HepG2 (cell line): ENCODE measurements around the gene ZNF514. TPM values are rescaled to one million over a fixed set of nuclear protein-coding genes. Genes with fewer than 3 reads are reported as not detected.

Experiments
- DDIT3 ChIP-seq: sonication (generic); formaldehyde crosslinking; IDR thresholded peaks from 2 replicates; pipeline ENCODE4 v1.4.0; 2020; ENCODE audit warnings: mild to moderate bottlenecking, missing genetic modification reagents
- DR1 ChIP-seq: sonication (generic); formaldehyde crosslinking; IDR thresholded peaks from 2 replicates; pipeline ENCODE4 v1.8.0; 2021; ENCODE audit warnings: mild to moderate bottlenecking, missing genetic modification reagents, inconsistent platforms
- ESRRA ChIP-seq: sonication (generic); formaldehyde crosslinking; IDR thresholded peaks from 2 replicates; pipeline ENCODE4 v1.5.1; 2020; ENCODE audit warnings: mild to moderate bottlenecking, low read depth, missing genetic modification reagents
- GTF3A ChIP-seq: sonication (generic); formaldehyde crosslinking; conservative IDR thresholded peaks from 2 replicates; pipeline ENCODE4 v1.4.0; 2020; ENCODE audit warnings: mild to moderate bottlenecking, missing genetic modification reagents
- KLF11 ChIP-seq: IDR thresholded peaks from 2 replicates; pipeline ENCODE4 v1.6.1; 2016; ENCODE audit warnings: missing compliant biosample characterization
- KLF9 ChIP-seq: IDR thresholded peaks from 2 replicates; pipeline ENCODE4 v1.6.1; 2016; ENCODE audit warnings: low read depth
- MLLT10 ChIP-seq: sonication (generic); formaldehyde crosslinking; IDR thresholded peaks from 2 replicates; pipeline ENCODE4 v1.4.0; 2020; ENCODE audit warnings: missing genetic modification reagents
- MZF1 ChIP-seq: sonication (generic); formaldehyde crosslinking; IDR thresholded peaks from 2 replicates; pipeline ENCODE4 v1.8.1; 2023; ENCODE audit warnings: mild to moderate bottlenecking, missing genetic modification reagents, borderline replicate concordance
- NFKB2 ChIP-seq: sonication (generic); formaldehyde crosslinking; IDR thresholded peaks from 2 replicates; pipeline ENCODE4 v1.4.0; 2020; ENCODE audit warnings: missing genetic modification reagents, borderline replicate concordance
- POLR2A ChIP-seq, 2 experiments: IDR thresholded peaks; 2 replicates each; pipeline ENCODE4 v1.6.1; 2011; ENCODE audit warnings: low read depth in 2 of 2, low read length in 2 of 2, mild to moderate bottlenecking in 1 of 2, moderate library complexity in 1 of 2; ENCODE audit not compliant: insufficient read depth in 1 of 2
- SALL2 ChIP-seq: sonication (generic); formaldehyde crosslinking; IDR thresholded peaks from 2 replicates; pipeline ENCODE4 v1.8.1; 2023; ENCODE audit warnings: mild to moderate bottlenecking, missing genetic modification reagents, inconsistent platforms
- SNAPC4 ChIP-seq: sonication (generic); formaldehyde crosslinking; IDR thresholded peaks from 2 replicates; pipeline ENCODE4 v1.4.0; 2020; ENCODE audit warnings: mild to moderate bottlenecking, missing genetic modification reagents
- SOX5 ChIP-seq: IDR thresholded peaks from 2 replicates; pipeline ENCODE4 v1.6.1; 2016; ENCODE audit warnings: borderline replicate concordance
- SRF ChIP-seq: IDR thresholded peaks from 2 replicates; pipeline ENCODE4 v1.6.1; 2011; ENCODE audit warnings: mild to moderate bottlenecking, low read depth, low read length, moderate library complexity
- SRSF4 ChIP-seq: fragments of 200-400 bp; formaldehyde crosslinking; IDR thresholded peaks from one replicate; pipeline ENCODE4 v1.6.1; 2018; ENCODE audit warnings: mild to moderate bottlenecking, low read depth, low read length, moderate library complexity; ENCODE audit not compliant: poor library complexity, severe bottlenecking
- TARDBP ChIP-seq: sonication (generic); formaldehyde crosslinking; IDR thresholded peaks from 2 replicates; pipeline ENCODE4 v1.8.0; 2022; ENCODE audit warnings: mild to moderate bottlenecking, missing genetic modification reagents
- WIZ ChIP-seq: sonication (generic); formaldehyde crosslinking; IDR thresholded peaks from 2 replicates; pipeline ENCODE4 v1.5.1; 2020; ENCODE audit warnings: mild to moderate bottlenecking, missing genetic modification reagents
- YEATS4 ChIP-seq: sonication (generic); formaldehyde crosslinking; IDR thresholded peaks from 2 replicates; pipeline ENCODE4 v1.4.0; 2020; ENCODE audit warnings: missing genetic modification reagents, borderline replicate concordance
- ZBTB3 ChIP-seq: sonication (generic); formaldehyde crosslinking; IDR thresholded peaks from 2 replicates; pipeline ENCODE4 v1.4.0; 2020; ENCODE audit warnings: low read depth, mild to moderate bottlenecking, moderate library complexity, missing genetic modification reagents, borderline replicate concordance
- ZNF282 ChIP-seq: fragments of 450-650 bp; IDR thresholded peaks from 2 replicates; pipeline ENCODE4 v1.6.1; 2018; ENCODE audit not compliant: partially characterized antibody
- ZNF674 ChIP-seq: sonication (generic); formaldehyde crosslinking; IDR thresholded peaks from 2 replicates; pipeline ENCODE4 v1.5.0; 2020; ENCODE audit warnings: low read depth, mild to moderate bottlenecking, missing genetic modification reagents
- ZNF691 ChIP-seq: sonication (generic); formaldehyde crosslinking; IDR thresholded peaks from 2 replicates; pipeline ENCODE4 v1.4.0; 2020; ENCODE audit warnings: missing genetic modification reagents, low read depth, mild to moderate bottlenecking, borderline replicate concordance
- polyA plus RNA-seq, 8 experiments: library from polyadenylated mRNA; depleted of rRNA in 3 of 8; stranded (reverse) in 7 of 8; unstranded in 1 of 8; fragments of >200 nt; fragmentation: Illumina TruSeq in 4 of 8; extraction: Trizol in 4 of 8; gene quantifications; 2 replicates each; pipeline versions ENCODE4 v1.2.1 to v1.2.3, GENCODE V29; 2011 to 2016; ENCODE audit warnings: low read depth in 4 of 8, missing spikeins in 1 of 8, mixed read lengths in 1 of 8; ENCODE audit not compliant: insufficient read depth in 1 of 8
- total RNA-seq, 5 experiments: library from RNA; depleted of rRNA; stranded (reverse); fragments of >200 nt; fragmentation: Illumina TruSeq; extraction: Trizol; gene quantifications; 2 replicates each; pipeline ENCODE4 v1.2.3, GENCODE V29; 2016; ENCODE audit warnings: low read depth in 1 of 5
- TF ChIP-seq, protein P1 (sequence below): sonication (generic); formaldehyde crosslinking; IDR thresholded peaks from 2 replicates; pipeline ENCODE4 v1.5.1; 2020; ENCODE audit warnings: mild to moderate bottlenecking, missing genetic modification reagents, borderline replicate concordance

ZNF514 gene
- total and polyA plus RNA-seq, 2 of the 13 experiments (the other 11 are each of a cell fraction or from before 2014, with no cell fraction given), result 15.2 to 18.7 TPM

GRCh38 chr2:95165371-95166064 lies 5.9 kb upstream of the ZNF514 start, which contains the start of gene ZNF2 (continued):
- TF ChIP-seq SNAPC4, result peak; percentile 62
- TF ChIP-seq GTF3A (CRISPR knock-in tag), result 0 out of 2 replicates have a peak, but pooled peaks have one; percentile 85
- peak; percentile 78; the same call in 1 of the 2 replicates for TF ChIP-seq SALL2 (CRISPR knock-in tag)
- TF ChIP-seq SRF, result peak; percentile 75
- peak; percentile 95 to 98 for TF ChIP-seq POLR2A (IDR thresholded peaks at IDR 0.05; ENCODE audit: insufficient read depth in 1 of 2, low read depth in 2 of 2, low read length in 2 of 2)
- peak; percentile 92; the same call in 1 of the 2 replicates for TF ChIP-seq ZBTB3 (CRISPR knock-in tag)
- no peak for TF ChIP-seq ZNF674 (CRISPR knock-in tag)
- TF ChIP-seq KLF9 (CRISPR knock-in tag), result peak; percentile 42; the same call in 1 of the 2 replicates
- TF ChIP-seq, protein P1, sequence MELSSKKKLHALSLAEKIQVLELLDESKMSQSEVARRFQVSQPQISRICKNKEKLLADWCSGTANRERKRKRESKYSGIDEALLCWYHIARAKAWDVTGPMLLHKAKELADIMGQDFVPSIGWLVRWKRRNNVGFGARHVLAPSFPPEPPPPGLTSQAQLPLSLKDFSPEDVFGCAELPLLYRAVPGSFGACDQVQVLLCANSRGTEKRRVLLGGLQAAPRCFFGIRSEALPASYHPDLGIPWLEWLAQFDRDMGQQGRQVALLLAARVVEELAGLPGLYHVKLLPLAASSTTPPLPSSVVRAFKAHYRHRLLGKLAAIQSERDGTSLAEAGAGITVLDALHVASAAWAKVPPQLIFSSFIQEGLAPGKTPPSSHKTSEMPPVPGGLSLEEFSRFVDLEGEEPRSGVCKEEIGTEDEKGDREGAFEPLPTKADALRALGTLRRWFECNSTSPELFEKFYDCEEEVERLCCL (CRISPR knock-in tag), result peak; percentile 95; the same call in 1 of the 2 replicates
- TF ChIP-seq YEATS4, result peak; percentile 97
- no peak for TF ChIP-seq SRSF4
- TF ChIP-seq MZF1 (CRISPR knock-in tag), result no peak; the same call in 1 of the 2 replicates
- no peak for TF ChIP-seq MLLT10 (CRISPR knock-in tag)
- peak; percentile 41; the same call in 1 of the 2 replicates for TF ChIP-seq SOX5 (CRISPR knock-in tag)
- TF ChIP-seq DDIT3 (CRISPR knock-in tag), result no peak
- peak; percentile 96 for TF ChIP-seq WIZ (CRISPR knock-in tag)
- TF ChIP-seq TARDBP, result peak; percentile 88
- TF ChIP-seq ESRRA, result peak; percentile 82; the same call in 1 of the 2 replicates
- TF ChIP-seq NFKB2 (CRISPR knock-in tag), result peak; percentile 48; the same call in 1 of the 2 replicates
- TF ChIP-seq ZNF282, result no peak
- peak; percentile 66; the same call in 1 of the 2 replicates for TF ChIP-seq DR1
- no peak; the same call in none of the 2 replicates for TF ChIP-seq KLF11 (CRISPR knock-in tag)
- peak; percentile 69; the same call in 1 of the 2 replicates for TF ChIP-seq ZNF691 (CRISPR knock-in tag)
